HG03045 (cell line): ENCODE measurements around the gene ABCD1.
"Not testable (repeated sequence)": the region's sequence is repeated elsewhere in the genome, so short reads cannot be mapped to it uniquely, and the experiment has no call there.

Experiments used
- ATAC-seq: cut with Tn5 transposase; IDR thresholded peaks from one replicate; pipeline ENCODE4 v1.9.1; 2021; ENCODE audit warnings: mild to moderate bottlenecking, moderate library complexity; ENCODE audit not compliant: unreplicated experiment

Gene ABCD1

DNA sequence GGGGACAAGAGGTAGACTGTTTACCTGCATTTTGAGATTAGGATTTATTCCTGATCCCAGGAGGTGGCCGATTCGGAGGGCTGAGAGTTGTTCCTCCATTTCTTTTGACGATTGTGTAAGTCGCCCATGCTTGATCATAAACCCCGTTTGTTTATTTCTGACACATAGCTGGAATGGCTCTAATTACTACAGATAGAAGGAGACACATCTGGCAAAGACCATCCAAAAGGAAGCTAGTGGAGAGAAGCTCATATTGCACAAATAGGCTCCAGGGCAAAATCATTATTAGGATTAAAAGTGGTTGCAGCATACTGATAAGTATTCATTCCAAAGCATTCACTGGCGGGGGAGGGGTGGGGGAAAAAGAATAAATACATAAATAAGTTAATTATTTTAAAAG lies 22.3 kb downstream of the ABCD1 start:
- ATAC-seq = not testable (repeated sequence)

- not testable (repeated sequence) for ATAC-seq
Measured at GRCh38 chrX:153749017-153749416, 24.4 kb downstream of the ABCD1 start.

- ATAC-seq = no peak
Measured at GRCh38 chrX:153750127-153750774, 25.6 kb downstream of the ABCD1 start.

DNA sequence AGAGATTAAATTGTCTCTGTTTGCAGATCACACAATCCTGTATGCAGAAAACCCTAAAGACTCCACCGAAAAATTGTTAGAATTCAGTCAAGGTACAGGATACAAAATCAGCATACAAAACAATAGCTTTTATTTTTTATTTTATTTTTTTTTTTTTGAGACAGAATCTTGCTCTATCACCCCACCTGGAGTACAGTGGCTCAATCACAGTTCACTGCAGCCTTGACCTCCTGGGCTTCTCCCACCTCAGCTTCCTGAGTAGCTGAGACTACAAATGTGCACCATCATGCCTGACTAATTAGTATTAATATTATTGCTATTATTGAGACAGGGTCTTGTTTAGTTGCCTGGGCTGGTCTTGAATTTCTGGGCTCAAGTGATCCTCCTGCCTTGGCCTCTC lies 30.5 kb downstream of the ABCD1 start:
- no peak for ATAC-seq

- no peak for ATAC-seq
Measured at GRCh38 chrX:153761863-153762262, 37.2 kb downstream of the ABCD1 start.

- ATAC-seq = no peak
Measured at GRCh38 chrX:153762626-153763173, 38.0 kb downstream of the ABCD1 start.

GRCh38 chrX:153763298-153763932 lies 38.8 kb downstream of the ABCD1 start:
- no peak for ATAC-seq

DNA sequence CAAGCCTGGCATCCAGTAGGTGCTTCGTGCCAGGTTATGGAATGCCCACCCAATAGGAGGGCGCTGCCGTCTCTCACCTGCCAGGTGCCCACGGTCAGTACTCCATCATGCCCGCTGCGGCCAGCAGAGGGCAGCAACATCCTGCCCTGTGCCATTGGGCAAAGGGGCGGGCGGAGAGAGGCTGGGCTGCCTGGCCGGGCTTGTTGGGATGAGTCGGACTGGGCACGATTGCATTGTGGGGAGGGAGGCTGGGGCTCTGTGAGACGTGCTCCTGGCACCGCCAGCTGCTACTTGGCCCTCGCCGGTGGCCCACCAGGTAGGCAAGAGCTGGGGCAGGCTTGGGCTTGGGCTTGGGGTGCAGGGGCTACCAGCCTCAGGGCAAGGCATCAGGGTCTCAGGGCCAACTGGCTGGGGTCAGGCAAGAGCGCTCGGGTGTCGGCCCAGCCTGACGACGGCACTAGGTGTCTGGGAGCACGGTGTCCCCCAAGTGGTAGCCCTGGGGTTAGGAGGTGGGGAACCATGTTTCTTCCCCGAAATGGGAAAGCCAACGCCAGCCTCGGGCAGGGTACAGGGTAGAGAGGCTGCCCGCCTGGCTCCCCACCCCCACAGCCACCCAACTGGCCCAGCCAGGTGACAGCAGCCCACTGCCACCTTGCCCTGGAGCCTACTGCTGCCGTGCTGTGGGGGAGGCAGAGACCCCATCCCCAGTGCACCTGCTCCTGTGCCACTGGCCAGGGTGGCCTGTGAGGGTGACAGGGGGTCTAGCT lies 39.5 kb downstream of the ABCD1 start, which contains the start of gene PLXNB3:
Gene PLXNB3 (plus strand): TSS at position 261 of the 767 bp plus-strand sequence. CDS start 1,287 bp downstream, outside the sequence.
- ATAC-seq = no peak

- ATAC-seq = no peak
Measured at GRCh38 chrX:153764786-153765137, 40.1 kb downstream of the ABCD1 start.

DNA sequence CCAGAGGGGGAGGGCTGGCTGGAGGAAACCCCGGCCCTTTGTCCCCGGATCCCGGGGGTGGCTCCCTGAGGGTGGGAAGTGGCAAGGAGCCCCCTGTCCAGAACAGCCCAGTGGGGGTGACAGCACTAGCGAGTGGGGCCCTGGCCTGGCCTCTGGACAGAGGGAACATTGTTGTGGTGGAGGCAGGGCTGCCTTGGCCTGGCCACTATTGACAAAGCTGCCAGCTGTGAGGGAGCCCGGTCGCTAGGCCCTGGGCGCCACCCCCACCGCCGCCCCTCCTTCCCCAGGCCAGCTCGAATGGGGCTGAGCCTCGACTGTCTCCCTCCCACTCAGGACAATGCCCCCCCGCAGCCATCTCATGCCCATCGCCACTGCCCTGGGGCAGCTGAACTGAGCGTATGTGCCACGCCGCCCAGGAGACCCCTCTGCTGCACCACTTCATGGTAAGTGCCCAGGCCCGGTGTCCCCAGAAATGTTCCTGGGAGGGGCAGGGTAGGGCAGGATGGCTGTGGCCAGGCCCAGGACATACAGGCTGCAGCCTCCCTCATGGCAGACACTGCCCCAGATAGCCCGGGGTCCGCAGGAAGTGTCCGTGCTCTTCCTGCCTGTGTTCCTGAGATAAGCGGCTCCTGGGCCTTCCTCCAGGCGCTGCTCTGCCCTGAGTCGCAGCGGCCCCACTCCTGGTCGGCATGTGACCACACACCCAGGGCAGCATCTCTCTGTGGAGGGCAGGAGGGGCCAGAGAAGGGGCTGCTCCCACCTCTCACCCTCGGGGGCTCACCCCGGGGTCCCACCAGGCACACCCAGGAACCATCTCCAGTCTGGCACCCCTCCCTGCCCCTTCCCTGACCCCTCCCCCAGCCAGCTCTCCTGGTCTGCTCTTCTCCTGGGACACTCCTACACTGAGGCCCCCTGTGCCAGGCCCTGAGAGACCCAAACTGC lies 40.8 kb downstream of the ABCD1 start:
- no peak for ATAC-seq

GRCh38 chrX:153766098-153766817 lies 41.6 kb downstream of the ABCD1 start:
- no peak for ATAC-seq

- ATAC-seq = no peak
Measured at GRCh38 chrX:153766871-153767673, 42.4 kb downstream of the ABCD1 start.

- no peak for ATAC-seq
Measured at GRCh38 chrX:153767674-153768055, 43.0 kb downstream of the ABCD1 start.

- no peak for ATAC-seq
Measured at GRCh38 chrX:153768311-153769157, 43.9 kb downstream of the ABCD1 start.

DNA sequence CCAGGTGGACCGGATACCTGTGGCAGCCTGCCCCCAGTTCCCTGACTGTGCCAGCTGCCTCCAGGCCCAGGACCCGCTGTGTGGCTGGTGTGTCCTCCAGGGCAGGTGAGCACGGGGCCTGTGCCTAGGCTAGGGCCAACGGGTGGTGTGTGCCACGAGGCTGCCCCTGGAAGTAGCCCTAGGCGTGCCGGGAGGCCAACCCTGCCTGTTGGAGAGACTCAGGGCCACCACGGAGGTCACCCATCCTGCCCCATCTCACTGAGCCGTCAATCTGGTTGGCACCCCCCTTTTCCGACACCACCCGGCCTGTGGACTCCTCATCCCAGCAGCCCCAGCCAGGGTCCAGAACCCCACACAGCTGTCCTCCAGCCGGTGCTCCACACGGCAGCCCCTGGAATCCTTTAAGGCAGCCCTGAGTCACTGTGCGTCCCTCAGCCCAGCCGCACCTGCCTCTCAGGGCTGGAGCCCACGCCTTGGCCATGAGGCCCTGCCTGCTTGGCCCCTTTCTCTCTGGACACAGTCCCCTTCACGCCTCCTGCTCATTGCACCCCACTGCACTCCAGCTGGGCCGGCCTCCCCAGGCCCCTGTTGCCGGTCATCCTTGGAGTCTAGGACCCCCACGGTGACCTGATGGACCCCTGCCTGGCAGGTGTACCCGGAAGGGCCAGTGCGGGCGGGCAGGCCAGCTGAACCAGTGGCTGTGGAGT lies 44.7 kb downstream of the ABCD1 start:
- ATAC-seq = no peak

DNA sequence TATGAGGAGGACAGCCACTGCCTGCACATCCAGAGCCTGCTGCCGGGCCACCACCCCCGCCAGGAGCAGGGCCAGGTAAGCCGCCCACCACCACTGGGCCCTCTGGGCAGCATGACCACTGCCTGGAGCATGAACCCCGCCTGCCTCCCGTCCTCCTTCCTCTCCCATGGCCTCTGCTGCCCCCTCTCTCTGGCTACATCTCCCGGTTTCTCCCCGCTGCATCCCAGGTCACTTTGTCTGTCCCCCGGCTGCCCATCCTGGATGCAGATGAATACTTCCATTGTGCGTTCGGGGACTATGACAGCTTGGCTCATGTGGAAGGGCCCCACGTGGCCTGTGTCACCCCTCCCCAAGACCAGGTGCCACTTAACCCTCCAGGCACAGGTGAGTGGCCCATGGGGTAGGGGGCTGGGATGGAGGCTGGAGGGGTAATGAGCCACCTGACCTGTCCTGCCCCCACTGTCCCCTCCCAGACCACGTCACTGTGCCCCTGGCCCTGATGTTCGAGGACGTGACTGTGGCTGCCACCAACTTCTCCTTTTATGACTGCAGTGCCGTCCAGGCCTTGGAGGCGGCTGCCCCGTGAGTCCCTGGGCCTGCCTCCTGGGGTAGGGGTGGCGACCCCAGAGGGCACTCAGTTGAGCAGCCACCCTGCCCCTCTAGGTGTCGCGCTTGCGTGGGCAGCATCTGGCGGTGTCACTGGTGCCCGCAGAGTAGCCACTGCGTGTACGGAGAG lies 45.4 kb downstream of the ABCD1 start:
- no peak for ATAC-seq
